GM12875 (cell line): ENCODE data around the gene SELENOP.

ENCODE experiments used
- H3K4me3 ChIP-seq: one replicate; pipeline ENCODE4 v1.5.1; 2011; ENCODE audit warnings: low read depth, low read length, control low read depth
- TF ChIP-seq, protein P1 (sequence below): IDR thresholded peaks from 2 replicates; pipeline ENCODE4 v1.5.1; 2011; ENCODE audit warnings: low read depth, mild to moderate bottlenecking, control low read depth, inconsistent platforms, low read length, moderate library complexity, borderline replicate concordance; ENCODE audit not compliant: insufficient read depth

SELENOP gene

DNA sequence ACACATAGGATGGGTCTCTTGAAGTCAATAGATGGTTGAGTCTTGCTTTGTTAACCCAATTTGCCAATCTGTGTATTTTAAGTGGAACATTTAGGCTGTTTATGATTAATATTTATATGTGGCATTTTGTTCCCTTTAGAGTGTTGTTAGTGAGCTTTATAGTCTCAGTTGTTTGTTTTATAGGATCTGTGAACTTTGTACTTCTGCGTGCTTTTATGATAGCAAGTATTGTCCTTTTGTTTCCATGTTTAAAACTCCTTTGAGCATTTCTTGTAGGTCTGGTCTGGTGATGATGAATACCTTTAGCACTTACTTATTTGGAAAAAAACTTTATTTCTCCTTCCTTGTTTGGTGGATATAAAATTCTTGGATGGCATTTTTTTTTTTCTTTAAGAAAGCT lies 23.8 kb downstream of the SELENOP start:
- TF ChIP-seq, protein P1, sequence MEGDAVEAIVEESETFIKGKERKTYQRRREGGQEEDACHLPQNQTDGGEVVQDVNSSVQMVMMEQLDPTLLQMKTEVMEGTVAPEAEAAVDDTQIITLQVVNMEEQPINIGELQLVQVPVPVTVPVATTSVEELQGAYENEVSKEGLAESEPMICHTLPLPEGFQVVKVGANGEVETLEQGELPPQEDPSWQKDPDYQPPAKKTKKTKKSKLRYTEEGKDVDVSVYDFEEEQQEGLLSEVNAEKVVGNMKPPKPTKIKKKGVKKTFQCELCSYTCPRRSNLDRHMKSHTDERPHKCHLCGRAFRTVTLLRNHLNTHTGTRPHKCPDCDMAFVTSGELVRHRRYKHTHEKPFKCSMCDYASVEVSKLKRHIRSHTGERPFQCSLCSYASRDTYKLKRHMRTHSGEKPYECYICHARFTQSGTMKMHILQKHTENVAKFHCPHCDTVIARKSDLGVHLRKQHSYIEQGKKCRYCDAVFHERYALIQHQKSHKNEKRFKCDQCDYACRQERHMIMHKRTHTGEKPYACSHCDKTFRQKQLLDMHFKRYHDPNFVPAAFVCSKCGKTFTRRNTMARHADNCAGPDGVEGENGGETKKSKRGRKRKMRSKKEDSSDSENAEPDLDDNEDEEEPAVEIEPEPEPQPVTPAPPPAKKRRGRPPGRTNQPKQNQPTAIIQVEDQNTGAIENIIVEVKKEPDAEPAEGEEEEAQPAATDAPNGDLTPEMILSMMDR = no peak
- no peak overlapping the region for H3K4me3 ChIP-seq

DNA sequence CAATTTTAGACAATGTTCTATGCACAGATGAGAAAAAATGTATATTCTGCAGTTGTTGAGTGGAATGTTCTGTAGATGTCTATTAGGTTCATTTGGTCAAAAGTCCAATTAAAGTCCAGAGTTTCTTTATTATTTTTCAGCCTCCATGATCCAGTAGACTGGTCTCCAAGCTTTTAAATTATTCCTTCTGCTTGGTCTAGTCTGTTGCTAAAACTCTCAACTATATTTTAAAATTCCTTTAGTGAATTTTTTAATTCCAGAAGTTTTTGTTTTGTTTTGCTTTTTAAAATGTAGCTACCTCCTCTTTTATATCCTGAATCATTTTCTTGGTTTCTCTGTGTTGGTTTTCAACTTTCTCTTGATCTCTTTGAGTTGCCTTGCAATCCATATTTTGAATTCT lies 24.6 kb downstream of the SELENOP start:
- no peak overlapping the region for H3K4me3 ChIP-seq
- TF ChIP-seq, protein P1 = no peak

DNA sequence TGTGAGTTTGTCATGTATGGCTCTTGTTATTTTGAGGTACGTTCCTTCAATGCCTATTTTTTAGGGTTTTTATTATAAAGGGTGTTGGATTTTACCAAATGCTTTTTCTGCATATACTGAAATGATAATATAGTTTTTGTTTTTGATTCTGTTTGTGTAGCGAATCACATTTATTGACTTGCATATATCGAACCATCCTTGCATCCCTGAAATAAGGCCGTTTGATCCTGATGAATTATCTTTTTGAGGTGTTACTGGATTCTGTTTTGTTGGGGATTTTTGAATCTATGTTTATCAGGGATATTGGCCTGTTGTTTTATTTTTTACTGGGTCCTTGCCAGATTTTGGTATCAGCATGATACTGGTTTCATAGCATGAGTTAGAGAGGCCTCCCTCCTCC lies 25.9 kb downstream of the SELENOP start:
- TF ChIP-seq, protein P1 = no peak
- H3K4me3 ChIP-seq = no peak overlapping the region

DNA sequence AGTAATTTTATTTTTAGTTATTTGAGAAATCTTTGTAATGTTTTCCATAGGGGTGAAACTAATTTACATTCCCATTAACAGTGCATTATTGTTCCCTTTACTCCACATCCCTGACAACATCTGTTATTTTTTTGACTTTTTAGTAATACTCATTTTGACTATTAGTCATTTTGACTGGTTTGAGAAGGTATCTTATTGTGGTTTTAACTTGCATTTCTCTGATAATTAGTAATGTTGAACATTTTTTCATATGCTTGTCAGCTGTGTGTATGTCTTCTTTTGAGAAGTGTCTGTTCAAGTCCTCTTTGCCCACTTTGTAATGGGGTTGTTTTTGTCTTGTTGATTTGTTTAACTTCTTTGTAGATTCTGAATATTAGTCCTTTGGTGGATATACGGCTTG lies 27.6 kb downstream of the SELENOP start:
- TF ChIP-seq, protein P1 = no peak
- H3K4me3 ChIP-seq = no peak overlapping the region

DNA sequence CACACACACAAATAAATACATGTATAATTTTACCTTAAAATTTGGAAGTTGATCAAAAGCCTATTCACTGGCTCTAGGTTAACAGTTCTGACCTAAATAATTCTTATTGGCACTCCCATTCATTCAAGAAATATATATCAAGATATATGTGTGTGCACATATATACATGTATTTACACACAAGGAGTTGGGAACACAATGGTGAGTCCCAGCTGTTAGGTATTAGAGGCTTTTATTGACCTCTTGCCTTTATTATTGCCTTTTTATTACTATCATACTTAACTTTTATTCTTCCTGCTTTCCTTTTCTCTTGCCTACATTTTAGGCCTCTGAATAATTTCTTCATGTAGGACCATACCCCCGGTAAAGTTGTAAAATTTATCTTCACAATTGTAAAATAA lies 30.1 kb downstream of the SELENOP start:
- TF ChIP-seq, protein P1 = no peak
- H3K4me3 ChIP-seq = no peak overlapping the region

DNA sequence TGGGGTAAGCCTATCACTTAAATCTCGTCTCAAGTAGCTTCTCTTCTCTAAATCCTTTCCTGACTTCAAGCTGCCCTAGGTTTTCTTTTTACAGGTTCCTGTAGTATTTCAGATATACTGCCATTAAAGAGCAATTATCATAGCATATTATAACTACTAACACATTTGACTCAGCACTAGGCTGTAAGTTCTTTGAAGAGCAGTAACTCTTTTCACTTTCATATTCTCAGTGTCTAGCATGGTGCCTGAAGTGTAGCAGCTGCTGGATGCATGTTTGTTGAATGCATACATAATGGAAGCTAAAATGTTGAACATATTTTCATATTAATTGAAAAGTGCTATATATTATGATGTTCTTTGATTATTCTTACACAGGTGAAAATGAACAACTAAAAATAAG lies 32.6 kb downstream of the SELENOP start:
- H3K4me3 ChIP-seq = no peak overlapping the region

DNA sequence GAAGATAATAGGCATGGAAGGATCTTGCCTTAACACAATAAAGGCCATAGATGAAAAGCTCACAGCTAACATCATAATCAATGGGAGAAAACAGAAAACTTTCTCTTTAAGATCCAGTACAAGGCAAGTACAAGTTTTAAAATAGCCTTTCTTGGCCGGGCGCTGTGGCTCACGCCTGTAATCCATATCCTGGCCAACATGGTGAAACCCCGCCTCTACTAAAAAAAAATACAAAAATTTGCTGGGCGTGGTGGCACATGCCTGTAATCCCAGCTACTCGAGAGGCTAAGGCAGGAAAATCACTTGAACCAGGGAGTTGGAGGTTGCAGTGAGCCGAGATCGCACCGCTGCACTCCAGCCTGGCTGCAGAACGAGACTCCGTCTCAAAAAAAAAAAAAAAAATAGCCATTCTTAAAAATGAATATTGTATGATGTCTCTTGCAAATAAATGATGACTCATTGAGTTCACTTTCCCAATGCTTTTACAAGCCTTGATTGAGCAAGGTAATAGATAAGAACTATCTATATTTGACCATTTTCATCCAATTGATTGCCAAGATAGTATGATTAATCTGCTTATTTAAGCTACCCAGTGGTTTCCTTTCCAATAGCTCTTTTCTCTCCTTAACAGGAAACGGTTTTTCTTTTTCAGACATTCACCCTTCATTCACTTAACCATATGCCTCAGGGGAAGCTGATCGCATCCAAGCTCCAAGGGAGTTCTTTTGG lies 39.3 kb downstream of the SELENOP start:
- H3K4me3 ChIP-seq = no peak overlapping the region
- TF ChIP-seq, protein P1 = no peak

More for the DNA sequence above, 32.6 kb downstream of the SELENOP start:
- TF ChIP-seq, protein P1 = no peak
